T-helper 1 cell treated with Interleukin-12 subunit alpha and Interleukin-12 subunit beta and Interleukin-4 antibody, amounts not matched to agents 30 ng/mL and 1 ng/mL, for 36 hours (primary cell): Measurements from ENCODE around the gene E2F3. TPM values are rescaled to one million over a fixed set of nuclear protein-coding genes. Genes with fewer than 3 reads are reported as not detected.
"Not testable (repeated sequence)": the region's sequence is repeated elsewhere in the genome, so short reads cannot be mapped to it uniquely, and the experiment has no call there.

Experiments used
- intact Hi-C: fragments of 100-400 bp; cut with micrococcal nuclease; formaldehyde crosslinking; loops from one replicate; pipeline ENCODE4 v1.15.1; 2024
- total RNA-seq: library from RNA; stranded (reverse); gene quantifications from 2 replicates; pipeline ENCODE4 v1.2.3, GENCODE V29; 2022

Gene E2F3
- total RNA-seq, 1 donor from 2014 or later, result 36.0 TPM

GRCh38 chr6:20464041-20464440, 62.4 kb downstream of the E2F3 start:
- intact Hi-C loops, result no loop called here

GRCh38 chr6:20464847-20465246, 63.2 kb downstream of the E2F3 start:
- intact Hi-C loops, result no loop called here

GRCh38 chr6:20465616-20466015, 63.9 kb downstream of the E2F3 start:
- intact Hi-C loops, result not testable (repeated sequence)

- intact Hi-C loops, result no loop called here
Measured at GRCh38 chr6:20467437-20467836, 65.8 kb downstream of the E2F3 start.

GRCh38 chr6:20468209-20468608, 66.5 kb downstream of the E2F3 start:
- intact Hi-C loops, result no loop called here

- intact Hi-C loops, result no loop called here
Measured at GRCh38 chr6:20472748-20473147, 71.1 kb downstream of the E2F3 start.

GRCh38 chr6:20473518-20473917, 71.8 kb downstream of the E2F3 start:
- intact Hi-C loops, result no loop called here

- intact Hi-C loops, result no loop called here
Measured at GRCh38 chr6:20474874-20475542, 73.3 kb downstream of the E2F3 start.

- intact Hi-C loops, result no loop called here
Measured at GRCh38 chr6:20476501-20477043, 74.9 kb downstream of the E2F3 start.

GRCh38 chr6:20477485-20477884, 75.8 kb downstream of the E2F3 start:
- intact Hi-C loops, result no loop called here

GRCh38 chr6:20479060-20479459, 77.4 kb downstream of the E2F3 start:
- intact Hi-C loops, result no loop called here

- intact Hi-C loops, result no loop called here
Measured at GRCh38 chr6:20479526-20479925, 77.8 kb downstream of the E2F3 start.

- intact Hi-C loops, result no loop called here
Measured at GRCh38 chr6:20481281-20481680, 79.6 kb downstream of the E2F3 start.

GRCh38 chr6:20483887-20484497, 82.3 kb downstream of the E2F3 start:
- intact Hi-C loops, result no loop called here

- intact Hi-C loops, result no loop called here
Measured at GRCh38 chr6:20486641-20487040, 85.0 kb downstream of the E2F3 start.

GRCh38 chr6:20487669-20488375, 86.1 kb downstream of the E2F3 start:
- intact Hi-C loops, result no loop called here

- intact Hi-C loops, result no loop called here
Measured at GRCh38 chr6:20490591-20490990, 88.9 kb downstream of the E2F3 start.

GRCh38 chr6:20492099-20492498, 90.4 kb downstream of the E2F3 start:
- intact Hi-C loops, result no loop called here

GRCh38 chr6:20497216-20498040, 95.7 kb downstream of the E2F3 start:
- intact Hi-C loops, result no loop called here

- intact Hi-C loops, result no loop called here
Measured at GRCh38 chr6:20498041-20498385, 96.3 kb downstream of the E2F3 start.

- intact Hi-C loops, result no loop called here
Measured at GRCh38 chr6:20509212-20509611, 107.5 kb downstream of the E2F3 start.

GRCh38 chr6:20511852-20512251, 110.2 kb downstream of the E2F3 start:
- intact Hi-C loops, result no loop called here
